K562 (cell line): Measurements from ENCODE around the gene TMEM86B. TPM values are rescaled to one million over a fixed set of nuclear protein-coding genes. Genes with fewer than 3 reads are reported as not detected.

Experiments used
- GTF2E2 ChIP-seq: fragments of 200-800 bp; sonication (Bioruptor generic); IDR thresholded peaks from 2 replicates; pipeline ENCODE4 v1.6.1; 2016; ENCODE audit warnings: missing genetic modification characterization, missing compliant biosample characterization
- NFRKB ChIP-seq: fragments of 450-650 bp; IDR thresholded peaks from 2 replicates; pipeline ENCODE4 v1.6.1; 2016; ENCODE audit warnings: low read depth
- TOE1 ChIP-seq, 2 experiments: fragments of 450-650 bp in 1 of 2; sonication (generic) in 1 of 2; formaldehyde crosslinking in 1 of 2; IDR thresholded peaks; 2 replicates each; pipeline versions ENCODE4 v1.7.1 to v1.8.0; 2016 to 2022; ENCODE audit warnings: borderline replicate concordance in 2 of 2, mild to moderate bottlenecking in 2 of 2, antibody characterized with exemption in 1 of 2, inconsistent platforms in 1 of 2, low read depth in 1 of 2, missing genetic modification reagents in 1 of 2, moderate library complexity in 1 of 2
- ZEB2 ChIP-seq: fragments of 450-650 bp; IDR thresholded peaks from 2 replicates; pipeline ENCODE4 v1.6.1; 2016
- ZFP30 ChIP-seq: fragments of 250-450 bp; sonication (Bioruptor Pico); IDR thresholded peaks from 2 replicates; pipeline ENCODE4 v1.8.0; 2022; ENCODE audit warnings: moderate library complexity, mild to moderate bottlenecking, inconsistent platforms, borderline replicate concordance
- polyA plus RNA-seq, 8 experiments: library from polyadenylated mRNA; depleted of rRNA in 4 of 8; stranded (reverse) in 5 of 8; unstranded in 3 of 8; fragments of >200 nt; fragmentation: Nextera tagmentation in 2 of 8; fragmentation: Illumina TruSeq in 1 of 8; extraction: Ambion mirVana in 2 of 8; extraction: Trizol in 1 of 8; gene quantifications; 2 replicates each; pipeline versions ENCODE4 v1.2.1 to v1.2.3, GENCODE V29; 2011 to 2014; ENCODE audit warnings: inconsistent platforms in 1 of 8, missing spikeins in 1 of 8
- total RNA-seq, 7 experiments: library from RNA; depleted of rRNA in 6 of 7; stranded (reverse); fragments of >200 nt in 6 of 7; fragmentation: Illumina TruSeq in 2 of 7; extraction: Trizol in 2 of 7; gene quantifications; 2 replicates each; pipeline versions ENCODE4 v1.2.1 to v1.2.3, GENCODE V29; 2011 to 2021; ENCODE audit warnings: low replicate concordance in 1 of 7
- TF ChIP-seq, protein P1 (sequence below): fragments of 450-650 bp; IDR thresholded peaks from 2 replicates; pipeline ENCODE4 v1.6.1; 2018; ENCODE audit warnings: mild to moderate bottlenecking, low read depth; ENCODE audit not compliant: partially characterized antibody
- TF ChIP-seq, protein P2 (sequence below): sonication (generic); formaldehyde crosslinking; IDR thresholded peaks from 2 replicates; pipeline ENCODE4 v1.8.0; 2022; ENCODE audit warnings: missing genetic modification reagents, mild to moderate bottlenecking, borderline replicate concordance
- TF ChIP-seq, protein P3 (sequence below): sonication (generic); formaldehyde crosslinking; IDR thresholded peaks from 2 replicates; pipeline ENCODE4 v1.8.1; 2023; ENCODE audit warnings: mild to moderate bottlenecking, missing genetic modification reagents
- TF ChIP-seq, protein P4 (sequence below): fragments of 450-650 bp; IDR thresholded peaks from 2 replicates; pipeline ENCODE4 v1.6.1; 2016; ENCODE audit warnings: mild to moderate bottlenecking, moderate library complexity

TMEM86B gene
- total and polyA plus RNA-seq, 9 of the 15 experiments (the other 6 are each of a cell fraction or from before 2014, with no cell fraction given), result 0.28 to 7.9 (median 2.1) TPM

DNA sequence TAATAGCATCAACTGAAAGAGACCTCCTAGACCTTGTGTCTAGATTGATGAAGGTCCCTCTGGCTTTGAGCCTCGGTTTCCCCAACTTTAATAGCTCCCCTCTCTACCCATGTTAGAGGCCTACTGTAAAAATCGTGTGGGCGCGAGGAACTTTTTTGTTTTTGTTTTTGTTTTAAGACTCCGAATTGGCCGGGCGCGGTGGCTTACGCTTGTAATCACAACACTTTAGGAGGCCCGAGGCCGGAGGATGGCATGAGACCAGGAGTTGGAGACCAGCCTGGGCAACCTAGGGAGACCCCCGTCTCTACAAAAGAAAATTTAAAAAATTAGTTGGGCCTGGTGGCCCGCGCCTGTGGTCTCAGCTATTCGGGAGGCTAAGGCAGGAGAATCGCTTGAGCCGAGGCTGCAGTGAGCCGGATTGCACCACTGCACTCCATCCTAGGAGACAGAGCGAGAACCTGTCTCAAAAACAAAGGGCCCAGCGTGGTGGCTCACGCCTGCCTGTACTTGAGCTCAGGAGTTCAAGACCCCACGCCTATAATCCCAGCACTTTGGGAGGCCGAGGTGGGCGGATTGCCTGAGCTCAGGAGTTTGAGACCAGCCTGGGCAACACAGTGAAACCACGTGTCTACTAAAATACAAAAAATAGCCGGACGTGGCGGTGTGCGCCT, 31.1 kb upstream of the TMEM86B start (continued):
- TF ChIP-seq ZFP30 (CRISPR knock-in tag), result no peak
- TF ChIP-seq, protein P1, sequence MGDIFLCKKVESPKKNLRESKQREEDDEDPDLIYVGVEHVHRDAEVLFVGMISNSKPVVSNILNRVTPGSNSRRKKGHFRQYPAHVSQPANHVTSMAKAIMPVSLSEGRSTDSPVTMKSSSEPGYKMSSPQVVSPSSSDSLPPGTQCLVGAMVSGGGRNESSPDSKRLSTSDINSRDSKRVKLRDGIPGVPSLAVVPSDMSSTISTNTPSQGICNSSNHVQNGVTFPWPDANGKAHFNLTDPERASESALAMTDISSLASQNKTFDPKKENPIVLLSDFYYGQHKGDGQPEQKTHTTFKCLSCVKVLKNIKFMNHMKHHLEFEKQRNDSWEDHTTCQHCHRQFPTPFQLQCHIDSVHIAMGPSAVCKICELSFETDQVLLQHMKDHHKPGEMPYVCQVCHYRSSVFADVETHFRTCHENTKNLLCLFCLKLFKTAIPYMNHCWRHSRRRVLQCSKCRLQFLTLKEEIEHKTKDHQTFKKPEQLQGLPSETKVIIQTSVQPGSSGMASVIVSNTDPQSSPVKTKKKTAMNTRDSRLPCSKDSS, result no peak
- TF ChIP-seq NFRKB, result peak; percentile 90
- TF ChIP-seq, protein P2, sequence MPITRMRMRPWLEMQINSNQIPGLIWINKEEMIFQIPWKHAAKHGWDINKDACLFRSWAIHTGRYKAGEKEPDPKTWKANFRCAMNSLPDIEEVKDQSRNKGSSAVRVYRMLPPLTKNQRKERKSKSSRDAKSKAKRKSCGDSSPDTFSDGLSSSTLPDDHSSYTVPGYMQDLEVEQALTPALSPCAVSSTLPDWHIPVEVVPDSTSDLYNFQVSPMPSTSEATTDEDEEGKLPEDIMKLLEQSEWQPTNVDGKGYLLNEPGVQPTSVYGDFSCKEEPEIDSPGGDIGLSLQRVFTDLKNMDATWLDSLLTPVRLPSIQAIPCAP, result no peak
- TF ChIP-seq TOE1 (IDR thresholded peaks at IDR 0.05; ENCODE audit: borderline replicate concordance), result 0 out of 2 replicates have a peak, but pooled peaks have one; percentile 46
- no peak for TF ChIP-seq TOE1 (CRISPR knock-in tag; IDR thresholded peaks at IDR 0.05; ENCODE audit: borderline replicate concordance, low read depth)
- TF ChIP-seq ZEB2, result no peak
- peak; percentile 77; the same call in 1 of the 2 replicates for TF ChIP-seq GTF2E2 (tag)
- TF ChIP-seq, protein P3, sequence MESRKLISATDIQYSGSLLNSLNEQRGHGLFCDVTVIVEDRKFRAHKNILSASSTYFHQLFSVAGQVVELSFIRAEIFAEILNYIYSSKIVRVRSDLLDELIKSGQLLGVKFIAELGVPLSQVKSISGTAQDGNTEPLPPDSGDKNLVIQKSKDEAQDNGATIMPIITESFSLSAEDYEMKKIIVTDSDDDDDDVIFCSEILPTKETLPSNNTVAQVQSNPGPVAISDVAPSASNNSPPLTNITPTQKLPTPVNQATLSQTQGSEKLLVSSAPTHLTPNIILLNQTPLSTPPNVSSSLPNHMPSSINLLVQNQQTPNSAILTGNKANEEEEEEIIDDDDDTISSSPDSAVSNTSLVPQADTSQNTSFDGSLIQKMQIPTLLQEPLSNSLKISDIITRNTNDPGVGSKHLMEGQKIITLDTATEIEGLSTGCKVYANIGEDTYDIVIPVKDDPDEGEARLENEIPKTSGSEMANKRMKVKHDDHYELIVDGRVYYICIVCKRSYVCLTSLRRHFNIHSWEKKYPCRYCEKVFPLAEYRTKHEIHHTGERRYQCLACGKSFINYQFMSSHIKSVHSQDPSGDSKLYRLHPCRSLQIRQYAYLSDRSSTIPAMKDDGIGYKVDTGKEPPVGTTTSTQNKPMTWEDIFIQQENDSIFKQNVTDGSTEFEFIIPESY (CRISPR knock-in tag), result peak; percentile 40; the same call in 1 of the 2 replicates
- TF ChIP-seq, protein P4, sequence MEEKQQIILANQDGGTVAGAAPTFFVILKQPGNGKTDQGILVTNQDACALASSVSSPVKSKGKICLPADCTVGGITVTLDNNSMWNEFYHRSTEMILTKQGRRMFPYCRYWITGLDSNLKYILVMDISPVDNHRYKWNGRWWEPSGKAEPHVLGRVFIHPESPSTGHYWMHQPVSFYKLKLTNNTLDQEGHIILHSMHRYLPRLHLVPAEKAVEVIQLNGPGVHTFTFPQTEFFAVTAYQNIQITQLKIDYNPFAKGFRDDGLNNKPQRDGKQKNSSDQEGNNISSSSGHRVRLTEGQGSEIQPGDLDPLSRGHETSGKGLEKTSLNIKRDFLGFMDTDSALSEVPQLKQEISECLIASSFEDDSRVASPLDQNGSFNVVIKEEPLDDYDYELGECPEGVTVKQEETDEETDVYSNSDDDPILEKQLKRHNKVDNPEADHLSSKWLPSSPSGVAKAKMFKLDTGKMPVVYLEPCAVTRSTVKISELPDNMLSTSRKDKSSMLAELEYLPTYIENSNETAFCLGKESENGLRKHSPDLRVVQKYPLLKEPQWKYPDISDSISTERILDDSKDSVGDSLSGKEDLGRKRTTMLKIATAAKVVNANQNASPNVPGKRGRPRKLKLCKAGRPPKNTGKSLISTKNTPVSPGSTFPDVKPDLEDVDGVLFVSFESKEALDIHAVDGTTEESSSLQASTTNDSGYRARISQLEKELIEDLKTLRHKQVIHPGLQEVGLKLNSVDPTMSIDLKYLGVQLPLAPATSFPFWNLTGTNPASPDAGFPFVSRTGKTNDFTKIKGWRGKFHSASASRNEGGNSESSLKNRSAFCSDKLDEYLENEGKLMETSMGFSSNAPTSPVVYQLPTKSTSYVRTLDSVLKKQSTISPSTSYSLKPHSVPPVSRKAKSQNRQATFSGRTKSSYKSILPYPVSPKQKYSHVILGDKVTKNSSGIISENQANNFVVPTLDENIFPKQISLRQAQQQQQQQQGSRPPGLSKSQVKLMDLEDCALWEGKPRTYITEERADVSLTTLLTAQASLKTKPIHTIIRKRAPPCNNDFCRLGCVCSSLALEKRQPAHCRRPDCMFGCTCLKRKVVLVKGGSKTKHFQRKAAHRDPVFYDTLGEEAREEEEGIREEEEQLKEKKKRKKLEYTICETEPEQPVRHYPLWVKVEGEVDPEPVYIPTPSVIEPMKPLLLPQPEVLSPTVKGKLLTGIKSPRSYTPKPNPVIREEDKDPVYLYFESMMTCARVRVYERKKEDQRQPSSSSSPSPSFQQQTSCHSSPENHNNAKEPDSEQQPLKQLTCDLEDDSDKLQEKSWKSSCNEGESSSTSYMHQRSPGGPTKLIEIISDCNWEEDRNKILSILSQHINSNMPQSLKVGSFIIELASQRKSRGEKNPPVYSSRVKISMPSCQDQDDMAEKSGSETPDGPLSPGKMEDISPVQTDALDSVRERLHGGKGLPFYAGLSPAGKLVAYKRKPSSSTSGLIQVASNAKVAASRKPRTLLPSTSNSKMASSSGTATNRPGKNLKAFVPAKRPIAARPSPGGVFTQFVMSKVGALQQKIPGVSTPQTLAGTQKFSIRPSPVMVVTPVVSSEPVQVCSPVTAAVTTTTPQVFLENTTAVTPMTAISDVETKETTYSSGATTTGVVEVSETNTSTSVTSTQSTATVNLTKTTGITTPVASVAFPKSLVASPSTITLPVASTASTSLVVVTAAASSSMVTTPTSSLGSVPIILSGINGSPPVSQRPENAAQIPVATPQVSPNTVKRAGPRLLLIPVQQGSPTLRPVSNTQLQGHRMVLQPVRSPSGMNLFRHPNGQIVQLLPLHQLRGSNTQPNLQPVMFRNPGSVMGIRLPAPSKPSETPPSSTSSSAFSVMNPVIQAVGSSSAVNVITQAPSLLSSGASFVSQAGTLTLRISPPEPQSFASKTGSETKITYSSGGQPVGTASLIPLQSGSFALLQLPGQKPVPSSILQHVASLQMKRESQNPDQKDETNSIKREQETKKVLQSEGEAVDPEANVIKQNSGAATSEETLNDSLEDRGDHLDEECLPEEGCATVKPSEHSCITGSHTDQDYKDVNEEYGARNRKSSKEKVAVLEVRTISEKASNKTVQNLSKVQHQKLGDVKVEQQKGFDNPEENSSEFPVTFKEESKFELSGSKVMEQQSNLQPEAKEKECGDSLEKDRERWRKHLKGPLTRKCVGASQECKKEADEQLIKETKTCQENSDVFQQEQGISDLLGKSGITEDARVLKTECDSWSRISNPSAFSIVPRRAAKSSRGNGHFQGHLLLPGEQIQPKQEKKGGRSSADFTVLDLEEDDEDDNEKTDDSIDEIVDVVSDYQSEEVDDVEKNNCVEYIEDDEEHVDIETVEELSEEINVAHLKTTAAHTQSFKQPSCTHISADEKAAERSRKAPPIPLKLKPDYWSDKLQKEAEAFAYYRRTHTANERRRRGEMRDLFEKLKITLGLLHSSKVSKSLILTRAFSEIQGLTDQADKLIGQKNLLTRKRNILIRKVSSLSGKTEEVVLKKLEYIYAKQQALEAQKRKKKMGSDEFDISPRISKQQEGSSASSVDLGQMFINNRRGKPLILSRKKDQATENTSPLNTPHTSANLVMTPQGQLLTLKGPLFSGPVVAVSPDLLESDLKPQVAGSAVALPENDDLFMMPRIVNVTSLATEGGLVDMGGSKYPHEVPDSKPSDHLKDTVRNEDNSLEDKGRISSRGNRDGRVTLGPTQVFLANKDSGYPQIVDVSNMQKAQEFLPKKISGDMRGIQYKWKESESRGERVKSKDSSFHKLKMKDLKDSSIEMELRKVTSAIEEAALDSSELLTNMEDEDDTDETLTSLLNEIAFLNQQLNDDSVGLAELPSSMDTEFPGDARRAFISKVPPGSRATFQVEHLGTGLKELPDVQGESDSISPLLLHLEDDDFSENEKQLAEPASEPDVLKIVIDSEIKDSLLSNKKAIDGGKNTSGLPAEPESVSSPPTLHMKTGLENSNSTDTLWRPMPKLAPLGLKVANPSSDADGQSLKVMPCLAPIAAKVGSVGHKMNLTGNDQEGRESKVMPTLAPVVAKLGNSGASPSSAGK, result peak; percentile 58; the same call in 1 of the 2 replicates
